CD1c-positive myeloid dendritic cell (primary cell): Measurements from ENCODE around the gene BRD7.

Experiments used
- DNase-seq: peaks from one replicate; pipeline ENCODE4 v3.0.0-alpha.2; 2016; ENCODE audit errors: extremely low spot score

Gene BRD7

GRCh38 chr16:50289950-50290764, 78.6 kb downstream of the BRD7 start:
- DNase-seq, result no peak

GRCh38 chr16:50288920-50289319, 79.9 kb downstream of the BRD7 start:
- no peak for DNase-seq

- no peak for DNase-seq
Measured at GRCh38 chr16:50288026-50288425, 80.8 kb downstream of the BRD7 start.

- no peak for DNase-seq
Measured at GRCh38 chr16:50286681-50287080, 82.1 kb downstream of the BRD7 start.

- DNase-seq, result no peak
Measured at GRCh38 chr16:50285406-50286003, 83.3 kb downstream of the BRD7 start.

GRCh38 chr16:50284131-50284911, 84.5 kb downstream of the BRD7 start:
- peak; percentile 46 for DNase-seq

- DNase-seq, result no peak
Measured at GRCh38 chr16:50282955-50283631, 85.7 kb downstream of the BRD7 start.

- peak; percentile 95 for DNase-seq
Measured at GRCh38 chr16:50282010-50282538, 86.7 kb downstream of the BRD7 start.

GRCh38 chr16:50281391-50282009, 87.3 kb downstream of the BRD7 start:
- no peak for DNase-seq

- DNase-seq, result no peak
Measured at GRCh38 chr16:50280932-50281331, 87.9 kb downstream of the BRD7 start.

- no peak for DNase-seq
Measured at GRCh38 chr16:50279504-50279865, 89.3 kb downstream of the BRD7 start.

GRCh38 chr16:50278251-50278650, 90.5 kb downstream of the BRD7 start:
- DNase-seq, result no peak

GRCh38 chr16:50276801-50277555, 91.8 kb downstream of the BRD7 start:
- peak; percentile 81 for DNase-seq

- peak; percentile 30 for DNase-seq
Measured at GRCh38 chr16:50276326-50276640, 92.5 kb downstream of the BRD7 start.

- DNase-seq, result peak; percentile 42
Measured at GRCh38 chr16:50275428-50276325, 93.1 kb downstream of the BRD7 start.

- no peak for DNase-seq
Measured at GRCh38 chr16:50275098-50275415, 93.7 kb downstream of the BRD7 start.

- DNase-seq, result peak; percentile 69
Measured at GRCh38 chr16:50274326-50275097, 94.3 kb downstream of the BRD7 start.

GRCh38 chr16:50273888-50274325, 94.9 kb downstream of the BRD7 start:
- peak; percentile 90 for DNase-seq

- DNase-seq, result no peak
Measured at GRCh38 chr16:50273382-50273690, 95.5 kb downstream of the BRD7 start.
